ENCODE measurements around the gene GPC4.

DNA sequence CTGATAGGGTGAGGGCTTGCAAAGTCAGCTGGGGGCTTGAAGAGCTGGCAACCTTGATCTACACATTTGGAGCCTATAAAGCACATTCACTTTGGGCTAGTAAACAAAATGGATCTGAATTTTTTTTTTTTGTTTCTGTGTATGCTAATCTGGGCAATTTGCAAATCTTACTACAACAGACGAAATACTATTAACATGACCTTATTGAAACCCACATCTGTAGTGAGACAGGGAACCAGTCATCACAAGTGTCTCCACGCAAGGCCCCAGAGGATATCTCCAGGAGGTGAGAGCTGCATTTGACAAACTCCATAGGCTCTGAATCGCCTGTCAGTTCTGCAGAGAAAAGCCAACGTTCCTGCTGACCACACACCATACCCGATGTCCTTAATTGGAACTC is 164.1 kb downstream of the GPC4 start:
- no peak for TF ChIP-seq POLR2AphosphoS5 (IDR thresholded peaks at IDR 0.05; ENCODE audit: borderline replicate concordance, low read depth, low read length)
- no peak for TF ChIP-seq EZH2 (IDR thresholded peaks at IDR 0.05)
- no peak for TF ChIP-seq FOXP2 (optimal IDR thresholded peaks at IDR 0.05; ENCODE audit: control extremely low read depth, extremely low read length, insufficient read depth)
